Urinary bladder (tissue), 4 donors: Measurements from ENCODE around the gene FNDC10. TPM values are rescaled to one million over a fixed set of nuclear protein-coding genes. Genes with fewer than 3 reads are reported as not detected.

ENCODE experiments used
- DNase-seq: peaks from one replicate; pipeline ENCODE4 v3.0.0-alpha.2; 2015; ENCODE audit errors: extremely low spot score
- H3K27ac ChIP-seq: one replicate; pipeline ENCODE4 v1.5.1; 2013; ENCODE audit warnings: low read depth, mild to moderate bottlenecking, moderate library complexity
- H3K36me3 ChIP-seq: one replicate; pipeline ENCODE4 v1.6.1; 2013; ENCODE audit warnings: mild to moderate bottlenecking, moderate library complexity; ENCODE audit not compliant: insufficient read depth
- H3K4me1 ChIP-seq: one replicate; pipeline ENCODE4 v1.6.1; 2013; ENCODE audit warnings: mild to moderate bottlenecking, moderate library complexity; ENCODE audit not compliant: insufficient read depth
- H3K4me3 ChIP-seq: one replicate; pipeline ENCODE4 v1.5.1; 2013; ENCODE audit warnings: low read depth, low read length
- WGBS: extraction: QIAGEN DNeasy Blood & Tissue Kit; methylation state at CpG from one replicate; pipeline ENCODE4 v1.1.7; 2013; 5-methylcytosine and 5-hydroxymethylcytosine counted together
- polyA plus RNA-seq: library from polyadenylated mRNA; stranded (reverse); fragments of 200-250 nt; gene quantifications from one replicate; pipeline ENCODE4 v1.2.3, GENCODE V29; 2013
- total RNA-seq: library from RNA; depleted of rRNA; stranded (reverse); fragments of >200 nt; gene quantifications from one replicate; pipeline ENCODE4 v1.2.3, GENCODE V29; 2014
- donor health status: healthy with polysubstance abuse.
- donor health status: healthy.

The FNDC10 gene
- total and polyA plus RNA-seq, 2 donors, result 0.58 to 2.2 TPM

DNA sequence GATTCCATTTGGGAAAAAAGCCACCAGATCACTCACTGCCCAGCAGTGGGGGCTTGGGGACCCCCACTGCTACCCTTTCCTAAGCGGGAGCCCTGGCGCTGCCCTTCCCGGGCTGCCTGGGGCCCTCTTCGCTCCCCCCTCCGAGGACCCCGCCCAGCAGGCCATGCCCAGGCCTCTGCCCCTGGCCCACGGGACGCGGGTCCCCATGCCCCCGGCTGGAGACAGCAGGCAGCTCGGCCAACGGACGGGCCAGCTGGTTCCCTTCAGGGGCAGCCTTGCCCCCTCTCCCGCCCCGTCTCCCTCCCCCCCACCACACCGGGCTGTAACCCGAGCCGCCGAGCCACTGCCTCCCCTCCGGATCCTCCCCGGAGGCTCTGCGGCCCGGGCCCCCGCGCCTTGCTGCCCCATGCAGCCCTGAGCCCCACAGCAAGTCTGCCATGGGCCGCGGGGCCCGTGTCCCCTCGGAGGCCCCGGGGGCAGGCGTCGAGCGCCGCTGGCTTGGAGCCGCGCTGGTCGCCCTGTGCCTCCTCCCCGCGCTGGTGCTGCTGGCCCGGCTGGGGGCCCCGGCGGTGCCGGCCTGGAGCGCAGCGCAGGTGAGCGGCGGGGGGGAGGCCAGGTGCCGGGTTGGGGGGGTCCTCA lies 32.0 kb upstream of the FNDC10 start, which contains the start of gene MMP23B:
MMP23B (plus strand) TSS at position 392 of the 639 bp plus-strand sequence; CDS start at position 438, 46 bp downstream.
- H3K36me3 ChIP-seq, result no peaks in the 10 kb centered on the region
- peak within 1 kb of the TSS; percentile 71 for H3K27ac ChIP-seq
- H3K4me1 ChIP-seq, result no peaks in the 10 kb centered on the region
- DNase-seq, result no peak
- WGBS, result 6% methylated on average over 48 of the region's 48 CpGs
- peak within 1 kb of the TSS; percentile 43 for H3K4me3 ChIP-seq

DNA sequence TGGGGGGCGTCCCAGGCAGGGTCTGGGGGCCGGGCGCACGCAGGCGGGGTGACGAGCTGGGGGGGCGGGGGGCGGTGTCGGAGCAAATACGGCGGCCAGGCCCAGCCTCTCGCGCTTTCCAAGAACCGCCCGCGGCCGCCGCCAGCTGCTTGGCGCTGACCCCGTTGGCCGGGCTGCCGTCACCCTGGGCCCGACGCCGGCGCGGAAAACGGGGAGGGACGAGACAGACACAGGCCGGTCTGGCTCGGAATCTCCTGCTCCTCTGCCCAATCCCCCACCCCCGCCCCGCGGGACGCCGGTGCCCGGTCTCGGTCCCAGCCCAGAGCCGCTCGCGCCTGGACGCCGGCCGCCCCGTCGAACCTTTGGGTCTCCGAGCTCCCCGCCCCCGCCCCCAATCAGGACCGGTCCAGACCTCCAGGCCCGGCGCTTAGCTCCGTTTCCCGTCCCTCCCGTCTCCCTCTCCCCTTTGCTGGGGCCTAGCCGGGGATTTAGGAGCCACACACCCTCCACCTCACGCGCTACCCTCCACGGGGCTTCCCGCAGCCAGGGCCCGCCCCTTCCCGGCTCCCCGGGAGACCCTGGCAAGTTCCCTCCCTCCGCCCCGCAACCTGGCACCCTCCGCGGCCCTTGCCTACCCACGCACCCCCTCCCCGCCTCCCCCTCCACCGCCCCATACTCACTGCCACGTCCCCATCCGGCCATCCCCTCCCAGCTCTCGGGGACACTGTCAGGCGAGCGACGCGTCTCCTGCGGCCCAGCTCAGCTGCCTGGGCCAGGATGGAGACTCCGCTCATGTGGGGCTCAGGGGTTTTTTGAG lies 31.2 kb upstream of the FNDC10 start:
- Histone ChIP-seq H3K4me3 (peak overlapping the region; percentile 43), H3K36me3 (no peaks in the 10 kb centered on the region), H3K27ac (peak overlapping the region; percentile 83), H3K4me1 (no peaks in the 10 kb centered on the region)
- 5% methylated on average over 79 of the region's 79 CpGs for WGBS
- DNase-seq, result no peak

DNA sequence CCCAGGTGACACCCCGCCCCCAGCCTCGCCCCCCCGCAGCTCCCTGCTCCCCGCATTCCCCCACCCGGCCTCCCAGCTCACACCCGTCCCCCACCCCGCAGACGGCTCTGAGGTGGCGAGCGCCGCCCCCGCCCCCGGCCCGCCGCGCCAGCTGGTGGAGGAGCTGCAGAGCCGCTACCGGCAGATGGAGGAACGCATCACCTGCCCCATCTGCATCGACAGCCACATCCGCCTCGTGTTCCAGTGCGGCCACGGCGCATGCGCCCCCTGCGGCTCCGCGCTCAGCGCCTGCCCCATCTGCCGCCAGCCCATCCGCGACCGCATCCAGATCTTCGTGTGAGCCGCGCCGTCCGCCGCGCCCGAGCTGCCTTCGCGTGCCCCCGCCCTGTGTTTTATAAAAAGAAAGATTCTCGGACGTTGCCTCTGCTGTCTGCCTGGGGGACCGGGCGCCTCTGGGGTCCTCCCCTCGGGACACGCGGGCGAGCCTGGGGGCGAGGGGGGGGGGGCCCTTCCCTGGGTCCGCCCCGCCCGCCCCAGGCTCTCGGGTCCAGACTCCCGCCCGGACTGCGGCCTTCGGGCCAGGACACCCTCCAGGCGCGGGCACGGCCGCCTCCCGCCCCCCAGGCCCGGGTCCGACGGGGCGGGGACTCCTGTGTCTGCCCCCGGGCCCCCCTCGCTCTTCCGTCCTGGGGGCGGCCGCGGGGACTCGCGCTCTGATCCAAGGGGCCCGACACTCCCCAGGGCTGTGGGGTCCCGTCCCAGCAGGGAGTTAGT lies 30.4 kb upstream of the FNDC10 start:
- peak overlapping the region; percentile 32 for H3K4me3 ChIP-seq
- H3K36me3 ChIP-seq, result no peaks in the 10 kb centered on the region
- no peaks in the 10 kb centered on the region for H3K4me1 ChIP-seq
- H3K27ac ChIP-seq, result peak overlapping the region; percentile 83
- DNase-seq, result no peak
- 7% methylated on average over 81 of the region's 81 CpGs for WGBS

DNA sequence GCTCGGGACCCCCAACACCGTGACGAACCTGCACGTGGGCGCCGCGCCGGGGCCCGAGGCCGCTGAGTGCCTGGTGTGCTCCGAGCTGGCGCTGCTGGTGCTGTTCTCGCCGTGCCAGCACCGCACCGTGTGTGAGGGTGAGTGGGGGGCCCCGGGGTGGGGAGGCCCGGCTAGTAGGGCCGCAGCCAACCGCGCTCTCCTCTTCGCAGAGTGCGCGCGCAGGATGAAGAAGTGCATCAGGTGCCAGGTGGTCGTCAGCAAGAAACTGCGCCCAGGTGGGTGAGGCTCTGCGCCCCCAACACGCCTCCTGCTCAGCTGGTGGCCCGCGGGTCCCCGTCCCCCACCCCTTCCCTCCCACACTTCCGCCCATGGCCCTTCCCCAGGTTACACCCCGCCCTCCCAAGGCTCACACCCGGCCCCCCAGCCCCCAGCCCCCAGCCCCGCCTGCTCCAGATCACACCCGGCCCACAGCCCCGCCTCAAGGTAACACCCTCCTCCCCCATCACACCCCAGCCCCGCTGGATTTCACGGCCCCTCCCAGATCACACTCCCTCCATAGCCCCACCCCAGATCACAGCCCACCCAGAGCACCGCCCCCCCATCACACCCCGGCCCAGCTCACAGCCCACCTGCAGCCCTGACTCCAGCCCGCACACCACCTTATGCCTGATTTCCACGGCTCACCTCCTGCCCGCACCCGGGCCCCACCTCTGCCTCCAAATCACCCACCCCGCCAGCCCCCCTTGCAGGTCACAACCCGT lies 29.7 kb upstream of the FNDC10 start:
- 65% methylated on average over 47 of the region's 48 CpGs for WGBS
- Histone ChIP-seq H3K36me3 (no peaks in the 10 kb centered on the region), H3K27ac (no peak overlapping the region), H3K4me1 (no peaks in the 10 kb centered on the region), H3K4me3 (peak overlapping the region; percentile 14)
- no peak for DNase-seq

DNA sequence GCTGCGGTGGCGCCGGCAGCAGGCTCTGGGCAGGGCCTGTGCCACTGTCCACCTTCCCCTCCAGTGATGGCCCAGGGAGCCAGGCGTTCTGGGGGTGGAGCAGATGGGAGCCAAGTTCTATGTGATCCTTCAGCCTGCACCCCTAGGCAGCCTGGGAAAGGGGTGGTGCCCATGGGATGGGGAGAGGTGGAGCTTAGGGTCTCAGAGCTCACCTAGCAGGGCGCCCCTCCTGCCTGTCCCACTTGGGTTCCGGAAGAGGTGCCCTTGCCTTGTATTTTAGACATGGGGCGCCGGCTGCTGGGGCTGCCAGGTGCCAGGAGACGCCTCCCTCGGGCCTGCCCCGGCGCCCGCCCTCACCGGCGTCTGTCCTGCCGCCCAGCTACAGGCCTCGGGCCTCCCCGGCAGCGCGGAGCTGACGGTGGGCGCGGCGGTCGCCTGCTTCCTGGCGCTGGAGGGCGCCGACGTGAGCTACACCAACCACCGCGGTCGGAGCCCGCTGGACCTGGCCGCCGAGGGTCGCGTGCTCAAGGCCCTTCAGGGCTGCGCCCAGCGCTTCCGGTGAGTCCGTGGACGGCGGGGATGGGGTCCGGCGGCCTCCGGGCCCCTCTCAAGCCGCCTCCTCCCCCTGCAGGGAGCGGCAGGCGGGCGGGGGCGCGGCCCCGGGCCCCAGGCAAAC lies 29.0 kb upstream of the FNDC10 start:
- Histone ChIP-seq H3K36me3 (no peaks in the 10 kb centered on the region), H3K4me3 (peak overlapping the region; percentile 14), H3K4me1 (no peaks in the 10 kb centered on the region), H3K27ac (no peak overlapping the region)
- DNase-seq, result no peak
- WGBS, result 71% methylated on average over 53 of the region's 53 CpGs

DNA sequence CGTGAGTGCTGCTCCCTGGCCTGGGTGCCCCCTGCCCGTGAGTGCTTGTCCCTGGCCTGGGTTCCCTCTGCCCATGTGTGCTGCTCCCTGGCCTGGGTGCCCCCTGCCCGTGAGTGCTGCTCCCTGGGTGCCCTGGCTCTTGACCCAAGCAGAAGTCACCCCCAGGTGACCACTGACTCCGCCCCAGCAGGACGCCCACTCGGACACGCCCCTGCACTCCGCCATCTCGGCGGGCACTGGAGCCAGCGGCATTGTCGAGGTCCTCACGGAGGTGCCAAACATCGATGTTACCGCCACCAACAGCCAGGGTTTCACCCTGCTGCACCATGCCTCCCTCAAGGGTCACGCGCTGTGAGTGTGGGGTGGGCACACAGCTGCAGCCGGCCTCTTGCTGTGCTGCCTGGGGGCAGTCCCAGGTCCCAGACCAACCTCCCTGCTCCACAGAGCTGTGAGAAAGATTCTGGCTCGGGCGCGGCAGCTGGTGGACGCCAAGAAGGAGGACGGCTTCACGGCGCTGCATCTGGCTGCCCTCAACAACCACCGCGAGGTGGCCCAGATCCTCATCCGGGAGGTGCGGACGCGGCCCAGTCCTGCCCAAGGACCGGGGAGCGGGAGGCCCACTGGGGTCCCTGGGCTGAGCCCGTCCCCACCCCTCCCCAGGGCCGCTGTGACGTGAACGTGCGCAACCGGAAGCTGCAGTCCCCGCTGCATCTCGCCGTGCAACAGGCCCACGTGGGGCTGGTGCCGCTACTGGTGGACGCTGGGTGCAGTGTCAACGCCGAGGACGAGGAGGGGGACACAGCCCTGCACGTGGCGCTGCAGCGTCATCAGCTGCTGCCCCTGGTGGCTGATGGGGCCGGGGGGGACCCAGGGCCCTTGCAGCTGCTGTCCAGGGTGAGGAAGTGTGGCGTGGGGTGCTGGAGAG lies 28.2 kb upstream of the FNDC10 start:
- H3K27ac ChIP-seq, result peak overlapping the region; percentile 32
- no peak overlapping the region for H3K4me3 ChIP-seq
- no peaks in the 10 kb centered on the region for H3K4me1 ChIP-seq
- no peak for DNase-seq
- H3K36me3 ChIP-seq, result no peaks in the 10 kb centered on the region
- WGBS, result 92% methylated on average over 53 of the region's 53 CpGs

DNA sequence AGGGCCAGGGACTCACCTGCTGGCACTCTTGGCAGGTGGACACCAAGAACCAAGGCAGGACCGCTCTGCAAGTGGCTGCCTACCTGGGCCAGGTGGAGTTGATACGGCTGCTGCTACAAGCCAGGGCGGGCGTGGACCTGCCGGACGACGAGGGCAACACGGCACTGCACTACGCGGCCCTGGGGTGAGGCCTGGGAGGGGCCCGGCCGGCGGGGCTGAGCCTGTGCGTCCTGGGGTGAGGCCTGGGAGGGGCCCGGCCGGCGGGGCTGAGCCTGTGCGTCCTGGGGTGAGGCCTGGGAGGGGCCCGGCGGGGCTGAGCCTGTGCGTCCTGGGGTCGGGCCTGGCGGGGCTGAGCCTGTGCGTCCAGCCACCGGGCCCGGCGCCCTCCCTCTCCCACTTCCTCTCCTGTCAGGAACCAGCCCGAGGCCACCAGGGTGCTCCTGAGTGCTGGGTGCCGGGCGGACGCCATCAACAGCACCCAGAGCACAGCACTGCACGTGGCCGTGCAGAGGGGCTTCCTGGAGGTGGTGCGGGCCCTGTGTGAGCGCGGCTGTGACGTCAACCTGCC lies 27.4 kb upstream of the FNDC10 start:
- H3K36me3 ChIP-seq, result no peaks in the 10 kb centered on the region
- WGBS, result 72% methylated on average over 37 of the region's 37 CpGs
- DNase-seq, result no peak

DNA sequence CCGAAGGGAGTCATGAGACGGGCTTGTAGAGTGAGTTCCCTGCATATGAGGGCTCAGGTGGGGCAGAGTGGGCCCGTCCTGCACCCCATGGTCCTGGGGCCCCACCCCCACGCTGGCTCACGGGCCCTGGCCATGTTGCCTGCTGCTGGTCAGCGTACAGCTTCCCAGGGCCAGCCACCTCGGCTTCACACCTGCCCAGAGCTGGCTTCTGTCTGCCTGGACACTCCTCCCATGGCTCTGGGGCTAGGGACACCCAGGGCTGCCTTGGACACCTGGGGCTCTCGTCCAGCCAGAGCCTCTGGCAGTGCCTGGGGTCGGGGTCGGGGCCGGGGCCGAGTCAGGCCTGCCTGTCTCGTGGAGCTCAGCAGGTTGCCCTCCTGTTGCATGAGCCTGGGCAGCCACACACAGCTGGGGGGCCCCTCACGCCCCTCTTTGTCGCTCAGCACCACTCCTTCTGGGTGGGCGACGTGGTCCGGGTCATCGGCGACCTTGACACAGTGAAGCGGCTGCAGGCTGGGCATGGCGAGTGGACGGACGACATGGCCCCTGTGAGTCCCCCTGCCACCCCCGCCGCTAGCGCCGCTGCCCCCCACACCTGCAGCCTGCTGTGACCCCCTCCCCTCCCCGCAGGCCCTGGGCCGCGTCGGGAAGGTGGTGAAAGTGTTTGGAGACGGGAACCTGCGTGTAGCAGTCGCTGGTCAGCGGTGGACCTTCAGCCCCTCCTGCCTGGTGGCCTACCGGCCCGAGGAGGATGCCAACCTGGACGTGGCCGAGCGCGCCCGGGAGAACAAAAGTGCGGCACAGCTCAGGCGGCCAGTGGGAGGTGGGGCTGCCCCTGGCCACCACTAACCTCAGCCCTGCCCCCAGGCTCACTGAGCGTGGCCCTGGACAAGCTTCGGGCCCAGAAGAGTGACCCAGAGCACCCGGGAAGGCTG lies 26.5 kb upstream of the FNDC10 start:
- no peak for DNase-seq
- Histone ChIP-seq H3K4me3 (no peak overlapping the region), H3K36me3 (no peaks in the 10 kb centered on the region), H3K4me1 (no peaks in the 10 kb centered on the region), H3K27ac (no peak overlapping the region)
- 93% methylated on average over 48 of the region's 48 CpGs for WGBS

More for the DNA sequence above, 27.4 kb upstream of the FNDC10 start:
- no peaks in the 10 kb centered on the region for H3K4me1 ChIP-seq
- peak overlapping the region; percentile 32 for H3K27ac ChIP-seq
- H3K4me3 ChIP-seq, result no peak overlapping the region

DNA sequence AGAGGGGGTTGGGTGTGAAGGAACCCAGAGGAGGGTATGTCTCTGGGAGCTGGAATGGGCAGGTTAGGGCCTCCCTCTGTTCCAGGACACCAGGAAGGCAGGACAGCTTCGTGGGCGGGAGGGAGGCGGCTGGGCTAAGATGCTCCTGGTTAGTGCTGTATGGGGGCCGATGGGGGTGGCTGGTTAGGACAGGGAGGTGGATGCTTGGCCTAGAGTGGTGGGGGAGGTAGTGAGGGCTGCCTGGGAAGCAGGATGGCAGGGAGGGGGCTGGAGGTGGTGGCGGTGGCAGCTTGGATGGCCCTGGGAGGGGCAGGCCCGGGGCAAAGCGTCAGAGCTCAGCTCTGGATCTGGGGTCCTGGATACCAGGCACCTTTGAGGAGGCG lies 25.9 kb upstream of the FNDC10 start:
- no peak for DNase-seq
- no peak overlapping the region for H3K27ac ChIP-seq
- no peaks in the 10 kb centered on the region for H3K36me3 ChIP-seq
- 91% methylated on average over 8 of the region's 8 CpGs for WGBS
- H3K4me3 ChIP-seq, result no peak overlapping the region
- H3K4me1 ChIP-seq, result no peaks in the 10 kb centered on the region

DNA sequence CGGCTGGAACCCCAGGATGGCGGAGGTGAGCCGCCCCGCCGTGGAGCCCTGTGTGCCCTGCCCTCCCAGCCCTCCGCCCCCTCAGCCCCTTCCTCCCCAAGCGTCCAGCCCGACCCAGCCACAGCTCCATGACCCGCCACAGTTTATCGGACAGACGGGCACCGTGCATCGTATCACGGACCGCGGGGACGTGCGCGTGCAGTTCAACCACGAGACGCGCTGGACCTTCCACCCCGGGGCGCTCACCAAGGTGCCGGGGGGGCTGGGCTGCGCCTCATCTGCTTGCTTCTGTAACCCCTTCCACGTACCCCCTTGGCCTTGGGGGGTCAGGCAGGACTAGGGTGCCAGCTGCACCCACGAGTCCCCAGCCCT lies 25.5 kb upstream of the FNDC10 start:
- 87% methylated on average over 28 of the region's 28 CpGs for WGBS
- H3K27ac ChIP-seq, result no peak overlapping the region

More for the DNA sequence above, 25.5 kb upstream of the FNDC10 start:
- no peak overlapping the region for H3K4me3 ChIP-seq
- no peaks in the 10 kb centered on the region for H3K36me3 ChIP-seq
- DNase-seq, result no peak
- H3K4me1 ChIP-seq, result no peaks in the 10 kb centered on the region
